Mucosa of rectum (tissue), 2 donors: Measurements from ENCODE around the gene TMTC1.

ENCODE experiments used
- H3K27ac ChIP-seq, 2 donors: one replicate each; pipeline ENCODE4 v1.7.0; 2013; ENCODE audit warnings: inconsistent platforms in 2 of 2, low read depth in 2 of 2, low read length in 2 of 2
- H3K27me3 ChIP-seq, 2 donors: one replicate each; pipeline ENCODE4 v1.7.0; 2013; ENCODE audit warnings: low read length in 2 of 2; ENCODE audit not compliant: control insufficient read depth in 2 of 2, insufficient read depth in 2 of 2
- H3K36me3 ChIP-seq, 2 donors: one replicate each; pipeline ENCODE4 v1.7.0; 2013; ENCODE audit warnings: low read length in 2 of 2; ENCODE audit not compliant: control insufficient read depth in 2 of 2, insufficient read depth in 2 of 2
- H3K4me1 ChIP-seq, 2 donors: one replicate each; pipeline ENCODE4 v1.7.0; 2013; ENCODE audit warnings: low read length in 2 of 2, mild to moderate bottlenecking in 1 of 2; ENCODE audit not compliant: control insufficient read depth in 2 of 2, insufficient read depth in 2 of 2
- H3K4me3 ChIP-seq, 2 donors: one replicate each; pipeline ENCODE4 v1.7.0; 2013; ENCODE audit warnings: low read length in 2 of 2
- H3K9ac ChIP-seq, 2 donors: one replicate each; pipeline ENCODE4 v1.7.0; 2013; ENCODE audit warnings: low read length in 2 of 2, low read depth in 1 of 2, mild to moderate bottlenecking in 1 of 2
- H3K9me3 ChIP-seq, 2 donors: one replicate each; pipeline ENCODE4 v1.7.0; 2013; ENCODE audit warnings: low read length in 2 of 2; ENCODE audit not compliant: control insufficient read depth in 2 of 2
- donor health status: healthy.
- donor health status: Normal muscosa, but diverticular disease.

The TMTC1 gene

DNA sequence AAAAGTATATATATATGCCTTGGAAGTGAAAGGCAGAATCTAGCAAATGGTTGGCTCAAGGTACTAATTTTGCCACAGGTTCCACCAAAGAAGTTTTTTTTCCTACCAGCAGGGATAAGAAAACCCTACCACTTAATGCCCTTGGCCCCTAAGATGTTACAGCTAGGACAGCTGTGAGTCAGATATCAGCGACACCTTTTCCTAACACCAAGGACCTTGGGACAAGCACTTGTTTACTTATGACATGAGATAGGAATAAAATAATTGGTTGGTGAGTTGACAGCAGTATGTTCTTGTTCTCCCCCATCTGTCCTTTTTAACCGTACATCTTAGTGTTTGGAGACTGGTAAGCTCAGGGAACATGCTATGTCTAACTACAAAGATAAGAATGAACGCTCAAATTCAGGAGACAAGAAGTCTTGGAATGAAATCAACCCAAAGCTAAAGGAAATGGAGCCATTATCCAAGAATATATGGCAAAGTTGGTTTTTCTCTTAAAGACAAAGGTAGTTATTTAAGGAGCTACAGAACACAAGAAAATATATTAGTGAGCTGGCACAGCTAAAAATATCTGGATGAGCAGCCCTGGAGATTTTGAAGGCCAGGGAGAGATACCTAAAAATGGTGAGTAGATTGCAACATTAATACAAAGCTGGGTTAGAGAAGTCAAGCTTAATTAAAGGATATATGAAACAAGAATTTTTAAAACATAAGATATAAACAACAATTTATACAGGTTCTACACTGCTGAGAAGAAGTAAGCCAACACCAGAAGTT lies 126.8 kb downstream of the TMTC1 start:
- Histone ChIP-seq H3K27me3 (no peaks in the 10 kb centered on the region), H3K9me3 (no peaks in the 10 kb centered on the region), H3K4me1 (no peaks in the 10 kb centered on the region), H3K9ac (no peak overlapping the region), H3K27ac (no peak overlapping the region), H3K4me3 (no peak overlapping the region), H3K36me3 (no peaks in the 10 kb centered on the region)

DNA sequence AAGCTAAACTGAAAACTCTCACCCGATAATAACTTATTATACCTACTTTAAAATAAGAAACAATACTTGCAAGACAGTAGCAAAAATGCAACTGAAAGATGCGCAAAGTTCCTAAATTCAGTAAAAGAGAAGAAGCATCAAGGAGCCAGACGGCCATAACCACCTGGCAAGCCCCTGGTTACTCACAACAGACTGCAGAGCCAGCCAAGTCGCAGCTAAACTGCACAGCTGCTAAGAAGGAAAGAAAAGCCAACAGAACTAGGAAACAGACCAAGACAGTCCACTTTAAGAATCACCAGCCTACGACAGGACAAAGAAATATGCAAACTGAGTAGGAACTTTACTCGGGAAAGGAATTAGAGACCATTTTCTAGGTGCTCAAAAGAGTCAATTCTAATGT lies 127.9 kb downstream of the TMTC1 start:
- H3K27ac ChIP-seq, result no peak overlapping the region

DNA sequence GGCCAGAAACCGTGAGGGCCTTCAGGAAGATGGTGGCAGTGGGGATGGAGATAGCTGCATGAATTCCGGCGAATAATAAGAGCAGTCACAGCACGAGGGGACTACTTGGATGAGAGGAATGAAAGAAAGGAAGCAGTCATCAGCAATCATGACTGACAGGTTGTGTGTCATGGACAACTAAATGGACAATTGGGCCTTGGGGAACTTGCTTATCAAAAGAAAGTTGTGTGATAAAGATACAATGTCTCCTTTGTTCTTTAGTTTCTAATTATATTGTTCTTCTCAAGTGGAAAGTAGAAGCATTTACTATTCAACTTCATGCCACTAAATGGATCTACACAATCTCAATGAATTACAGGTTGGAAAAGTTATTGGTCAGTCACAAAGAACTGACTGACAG lies 130.5 kb downstream of the TMTC1 start:
- Histone ChIP-seq H3K27me3 (no peaks in the 10 kb centered on the region), H3K36me3 (no peaks in the 10 kb centered on the region), H3K4me1 (no peaks in the 10 kb centered on the region), H3K9me3 (no peaks in the 10 kb centered on the region), H3K4me3 (no peak overlapping the region), H3K9ac (no peak overlapping the region), H3K27ac (no peak overlapping the region)

More for the DNA sequence above, 127.9 kb downstream of the TMTC1 start:
- no peak overlapping the region for H3K4me3 ChIP-seq
- H3K36me3 ChIP-seq, result no peaks in the 10 kb centered on the region
- H3K27me3 ChIP-seq, result no peaks in the 10 kb centered on the region
- H3K9ac ChIP-seq, result no peak overlapping the region
- no peaks in the 10 kb centered on the region for H3K4me1 ChIP-seq
- no peaks in the 10 kb centered on the region for H3K9me3 ChIP-seq

DNA sequence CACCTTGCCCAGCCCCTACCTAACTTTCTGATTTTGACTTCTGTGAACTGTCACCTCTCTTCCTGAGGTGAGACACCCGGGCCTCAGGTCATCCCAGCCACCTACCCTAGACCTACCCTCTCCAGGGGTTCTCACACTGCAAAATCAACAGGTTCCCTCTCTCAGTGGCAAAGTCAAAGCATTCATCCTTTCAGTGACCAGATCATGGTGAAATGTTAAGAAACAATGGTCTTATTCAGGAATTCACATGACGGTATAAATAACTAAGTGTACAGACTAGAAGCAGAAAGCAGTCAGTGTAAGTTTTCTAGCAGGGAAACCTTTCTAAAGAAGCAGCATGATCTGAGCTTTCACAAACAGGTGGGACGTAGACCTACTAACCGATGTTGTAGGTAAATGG lies 133.4 kb downstream of the TMTC1 start:
- Histone ChIP-seq H3K27ac (no peak overlapping the region), H3K9me3 (no peaks in the 10 kb centered on the region), H3K4me1 (no peaks in the 10 kb centered on the region), H3K9ac (no peak overlapping the region), H3K36me3 (no peaks in the 10 kb centered on the region), H3K27me3 (no peaks in the 10 kb centered on the region), H3K4me3 (no peak overlapping the region)

DNA sequence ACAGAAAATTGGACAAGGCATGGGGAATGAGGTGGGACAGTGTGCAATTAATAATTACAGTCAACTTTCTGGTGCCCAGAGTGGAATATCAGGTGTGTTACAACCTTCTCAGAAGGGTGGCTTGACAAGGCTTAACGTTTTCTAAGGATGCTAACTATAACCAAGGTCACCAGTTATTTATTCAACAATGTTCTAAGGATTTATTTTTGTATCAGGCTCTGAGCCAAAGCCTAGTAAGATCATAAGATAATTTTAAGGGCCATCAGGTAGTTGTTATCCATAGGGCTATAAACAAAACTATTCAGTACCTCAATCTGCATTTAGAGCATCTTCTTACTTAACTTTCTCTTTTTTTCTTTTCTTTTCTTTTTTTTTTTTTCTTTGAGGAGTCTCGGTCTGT lies 134.0 kb downstream of the TMTC1 start:
- Histone ChIP-seq H3K9me3 (no peaks in the 10 kb centered on the region), H3K4me1 (no peaks in the 10 kb centered on the region), H3K9ac (no peak overlapping the region), H3K27me3 (no peaks in the 10 kb centered on the region), H3K36me3 (no peaks in the 10 kb centered on the region), H3K4me3 (no peak overlapping the region), H3K27ac (no peak overlapping the region)

DNA sequence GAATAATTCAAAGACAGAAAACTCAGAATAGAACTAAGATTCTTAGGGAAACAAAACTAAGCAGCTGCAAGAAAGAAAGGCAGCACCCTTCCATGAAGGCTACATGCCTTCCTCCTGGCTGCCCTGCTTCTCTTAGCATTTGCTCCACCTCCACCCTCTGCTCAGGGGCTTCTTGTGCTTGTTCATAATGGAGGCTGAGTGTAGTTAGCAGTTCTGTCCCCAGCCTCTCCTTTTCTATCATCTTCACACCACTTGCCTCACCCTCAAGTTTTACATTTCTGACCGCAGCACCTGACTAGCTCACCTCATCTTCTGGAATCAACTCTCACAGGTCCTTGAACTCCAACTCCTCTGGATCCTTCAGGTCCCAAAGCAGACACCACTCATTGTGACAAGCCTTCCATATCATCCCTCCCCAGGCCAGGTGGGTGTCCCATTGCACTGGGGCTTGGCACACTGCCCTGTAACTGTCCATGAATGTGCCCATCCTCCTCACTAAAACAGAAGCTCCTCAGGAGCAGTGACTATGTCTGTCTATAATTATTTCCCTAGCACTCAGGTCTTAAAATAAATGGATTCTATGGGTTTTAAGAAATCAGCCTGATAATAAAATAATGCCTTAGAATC lies 139.1 kb downstream of the TMTC1 start:
- Histone ChIP-seq H3K9me3 (no peaks in the 10 kb centered on the region), H3K27ac (no peak overlapping the region), H3K36me3 (no peaks in the 10 kb centered on the region), H3K9ac (no peak overlapping the region), H3K4me1 (no peaks in the 10 kb centered on the region), H3K27me3 (no peaks in the 10 kb centered on the region), H3K4me3 (no peak overlapping the region)

DNA sequence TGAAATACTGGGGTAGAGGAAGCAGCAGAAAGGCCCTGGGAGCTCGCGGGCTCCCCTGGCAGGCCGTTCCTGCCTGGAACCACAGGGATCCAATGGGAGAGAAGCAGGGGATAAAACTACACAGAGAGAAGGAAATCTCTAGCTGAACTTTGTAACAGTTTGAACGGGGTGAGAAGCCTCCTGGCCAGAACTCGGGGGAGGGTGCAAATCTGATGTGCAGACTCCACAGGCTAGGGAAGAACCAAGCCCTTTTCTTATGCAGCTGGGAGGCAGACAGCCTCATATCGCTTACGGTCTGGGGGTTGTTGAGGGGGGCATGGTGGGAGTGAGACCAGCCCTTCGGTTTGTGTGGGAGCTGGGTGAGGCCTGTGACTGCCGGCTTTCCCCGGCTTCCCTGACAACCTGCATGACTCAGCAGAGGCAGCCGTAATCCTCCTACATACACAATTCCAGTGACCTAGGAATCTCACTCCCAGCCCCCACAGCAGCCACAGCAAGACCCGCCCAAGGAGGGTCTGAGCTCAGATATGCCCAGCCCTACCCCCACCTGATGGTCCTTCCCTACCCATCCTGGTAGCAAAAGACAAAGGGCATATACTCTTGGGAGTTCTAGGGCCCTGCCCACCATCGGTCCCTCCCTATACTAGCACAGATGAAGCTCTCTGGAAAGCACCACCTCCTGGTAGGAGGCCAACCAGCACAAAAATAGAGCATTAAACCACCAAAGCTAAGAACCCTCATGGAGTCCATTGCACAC lies 143.0 kb downstream of the TMTC1 start:
- no peaks in the 10 kb centered on the region for H3K27me3 ChIP-seq
- H3K9ac ChIP-seq, result no peak overlapping the region
- H3K36me3 ChIP-seq, result no peaks in the 10 kb centered on the region
- no peak overlapping the region for H3K4me3 ChIP-seq
- no peaks in the 10 kb centered on the region for H3K4me1 ChIP-seq
- H3K27ac ChIP-seq, result no peak overlapping the region
- no peaks in the 10 kb centered on the region for H3K9me3 ChIP-seq

DNA sequence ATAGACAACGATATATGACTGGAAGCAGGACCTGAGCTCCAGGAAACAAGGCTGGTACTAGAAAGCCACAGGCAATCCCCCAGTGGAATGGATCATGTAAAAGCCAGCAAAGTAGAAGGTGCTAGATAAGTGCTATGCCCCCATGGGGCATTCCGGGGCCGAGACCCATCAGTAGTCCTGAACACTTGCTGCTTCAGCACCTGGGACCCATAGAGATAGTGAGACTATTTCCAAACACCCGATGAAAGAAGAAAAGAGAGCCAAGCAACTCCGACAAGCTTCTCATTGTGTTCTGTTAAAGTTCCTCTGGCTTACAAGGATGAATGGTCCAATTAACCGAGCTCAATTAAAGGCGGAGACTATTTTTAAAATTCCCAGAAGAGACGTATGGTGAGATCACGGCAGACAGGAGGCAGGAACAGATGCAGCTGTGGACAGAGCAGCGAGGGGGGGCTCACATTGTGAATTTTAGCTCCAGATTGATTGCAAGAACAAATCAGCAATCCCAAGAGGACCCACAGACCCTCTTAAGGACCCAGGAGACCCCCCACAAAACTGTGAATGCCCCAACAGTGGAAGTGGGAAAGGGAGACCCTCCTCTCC lies 143.7 kb downstream of the TMTC1 start:
- Histone ChIP-seq H3K4me3 (no peak overlapping the region), H3K27ac (no peak overlapping the region), H3K4me1 (no peaks in the 10 kb centered on the region)

DNA sequence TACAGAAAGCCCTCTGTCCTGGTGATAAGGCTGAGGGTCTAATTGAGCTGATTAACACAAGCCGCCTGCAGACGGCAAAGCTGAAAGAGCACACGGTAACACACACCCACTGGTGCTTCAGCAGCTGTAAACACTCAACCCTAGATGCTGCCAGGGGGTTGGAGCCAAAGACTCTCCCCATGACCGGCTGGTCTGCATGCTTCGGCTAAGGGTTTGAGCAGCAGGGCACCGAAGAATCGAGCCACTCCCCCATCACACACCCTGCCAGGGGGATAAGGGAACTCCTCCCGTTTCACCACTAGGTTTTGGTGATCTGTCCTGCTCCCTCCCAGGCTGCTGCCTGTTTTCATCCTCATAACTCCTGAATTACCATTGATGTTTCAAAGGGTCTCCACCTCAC lies 145.2 kb downstream of the TMTC1 start:
- H3K27me3 ChIP-seq, result no peaks in the 10 kb centered on the region
- H3K4me1 ChIP-seq, result no peaks in the 10 kb centered on the region
- H3K4me3 ChIP-seq, result no peak overlapping the region
- no peak overlapping the region for H3K27ac ChIP-seq
- H3K9ac ChIP-seq, result no peak overlapping the region
- H3K9me3 ChIP-seq, result no peaks in the 10 kb centered on the region
- H3K36me3 ChIP-seq, result no peaks in the 10 kb centered on the region

More for the DNA sequence above, 143.7 kb downstream of the TMTC1 start:
- Histone ChIP-seq H3K9ac (no peak overlapping the region), H3K27me3 (no peaks in the 10 kb centered on the region), H3K9me3 (no peaks in the 10 kb centered on the region), H3K36me3 (no peaks in the 10 kb centered on the region)

DNA sequence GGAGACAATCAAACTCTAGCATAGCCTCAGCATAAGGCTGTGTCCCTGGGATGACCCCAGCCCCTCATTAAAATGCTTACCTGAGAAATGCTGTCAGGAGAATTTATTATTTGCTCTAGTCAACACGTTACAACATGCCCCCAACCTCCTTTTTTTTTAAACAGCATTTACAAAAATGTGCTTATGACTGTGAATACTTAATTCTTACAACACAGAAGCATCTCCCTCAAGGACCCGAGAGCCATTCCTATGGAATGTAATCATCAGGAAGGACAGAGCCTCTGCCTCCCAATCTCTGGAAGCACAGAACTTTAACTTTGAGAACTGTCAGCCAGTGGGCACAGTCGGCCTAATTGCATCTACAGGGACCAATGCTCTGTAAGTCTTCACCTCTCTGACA lies 149.7 kb downstream of the TMTC1 start:
- no peaks in the 10 kb centered on the region for H3K4me1 ChIP-seq

More for the DNA sequence above, 149.7 kb downstream of the TMTC1 start:
- H3K9ac ChIP-seq, result no peak overlapping the region
- no peaks in the 10 kb centered on the region for H3K27me3 ChIP-seq
- no peak overlapping the region for H3K27ac ChIP-seq
- H3K4me3 ChIP-seq, result no peak overlapping the region
- no peaks in the 10 kb centered on the region for H3K36me3 ChIP-seq
- no peaks in the 10 kb centered on the region for H3K9me3 ChIP-seq
